ENCODE data around the gene FBN2.

DNA sequence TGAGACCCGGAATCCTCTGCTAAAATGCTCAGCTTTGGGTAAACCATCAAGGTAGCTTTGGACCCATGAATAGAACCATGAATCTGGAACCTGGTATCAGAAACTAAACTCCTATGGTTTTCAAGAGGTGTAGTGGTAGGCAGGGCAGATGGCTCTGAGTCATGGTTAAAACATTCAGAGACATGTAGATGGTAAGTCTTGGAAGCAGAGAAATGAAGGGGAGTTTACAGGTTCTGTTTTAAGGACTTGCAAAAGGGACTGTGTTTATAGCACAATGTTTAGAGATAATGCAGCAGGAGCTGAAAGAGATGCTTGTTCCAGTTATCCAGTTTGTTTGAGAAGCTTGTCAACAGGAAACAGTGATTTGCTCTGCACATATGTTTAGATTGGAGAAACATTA lies 36.0 kb upstream of the FBN2 start:
- no peak for TF ChIP-seq EZH2 (IDR thresholded peaks at IDR 0.05; ENCODE audit: borderline replicate concordance, low read depth, low read length, poor library complexity, severe bottlenecking)
- TF ChIP-seq, protein P1, sequence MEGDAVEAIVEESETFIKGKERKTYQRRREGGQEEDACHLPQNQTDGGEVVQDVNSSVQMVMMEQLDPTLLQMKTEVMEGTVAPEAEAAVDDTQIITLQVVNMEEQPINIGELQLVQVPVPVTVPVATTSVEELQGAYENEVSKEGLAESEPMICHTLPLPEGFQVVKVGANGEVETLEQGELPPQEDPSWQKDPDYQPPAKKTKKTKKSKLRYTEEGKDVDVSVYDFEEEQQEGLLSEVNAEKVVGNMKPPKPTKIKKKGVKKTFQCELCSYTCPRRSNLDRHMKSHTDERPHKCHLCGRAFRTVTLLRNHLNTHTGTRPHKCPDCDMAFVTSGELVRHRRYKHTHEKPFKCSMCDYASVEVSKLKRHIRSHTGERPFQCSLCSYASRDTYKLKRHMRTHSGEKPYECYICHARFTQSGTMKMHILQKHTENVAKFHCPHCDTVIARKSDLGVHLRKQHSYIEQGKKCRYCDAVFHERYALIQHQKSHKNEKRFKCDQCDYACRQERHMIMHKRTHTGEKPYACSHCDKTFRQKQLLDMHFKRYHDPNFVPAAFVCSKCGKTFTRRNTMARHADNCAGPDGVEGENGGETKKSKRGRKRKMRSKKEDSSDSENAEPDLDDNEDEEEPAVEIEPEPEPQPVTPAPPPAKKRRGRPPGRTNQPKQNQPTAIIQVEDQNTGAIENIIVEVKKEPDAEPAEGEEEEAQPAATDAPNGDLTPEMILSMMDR (conservative IDR thresholded peaks at IDR 0.05; ENCODE audit: low read depth, low read length), result no peak

Measured in A673 (cell line).